H1 (cell line): ENCODE results near the gene RALA. TPM values are rescaled to one million over a fixed set of nuclear protein-coding genes. Genes with fewer than 3 reads are reported as not detected.

ENCODE experiments used
- CTCF ChIA-PET: fragments of 300-600 bp; sonication (Branson Sonifier 250); formaldehyde crosslinking; loops from one replicate; lab custom pipeline; 2021; ENCODE audit not compliant: partially characterized antibody; lab: Charles Lee
- POLR2A ChIA-PET: fragments of 300-600 bp; sonication (Branson Sonifier 250); formaldehyde crosslinking; loops from one replicate; lab custom pipeline; 2021; ENCODE audit warnings: inconsistent platforms; ENCODE audit not compliant: partially characterized antibody; lab: Charles Lee
- DNase-seq, 2 experiments: peaks; one replicate each; pipeline versions ENCODE4 v3.0.0 to v3.0.0-alpha.2; 2010 to 2022; ENCODE audit warnings: low spot score in 2 of 2, low read depth in 1 of 2, mixed read lengths in 1 of 2
- FAIRE-seq: peaks from 2 replicates; lab custom pipeline; 2011; peaks lifted over from hg19 to GRCh38; lab: Jason Lieb, UNC
- H2AFZ ChIP-seq: 2 replicates; pipeline ENCODE4 v1.8.1; 2012; ENCODE audit warnings: low read length, inconsistent platforms
- H2AK5ac ChIP-seq: 2 replicates; pipeline ENCODE4 v1.6.1; 2013; ENCODE audit warnings: low read depth, low read length
- H2BK120ac ChIP-seq: replicated peaks from 2 replicates; pipeline ENCODE3; 2013; ENCODE audit warnings: low read depth, low read length, inconsistent platforms
- H2BK12ac ChIP-seq: 2 replicates; pipeline ENCODE4 v1.6.1; 2013; ENCODE audit warnings: low read depth, low read length
- H2BK15ac ChIP-seq: 2 replicates; pipeline ENCODE4 v1.6.1; 2013; ENCODE audit warnings: low read length
- H2BK20ac ChIP-seq: 2 replicates; pipeline ENCODE4 v1.6.1; 2013; ENCODE audit warnings: low read length
- H2BK5ac ChIP-seq: 2 replicates; pipeline ENCODE4 v1.6.1; 2013; ENCODE audit warnings: low read depth, low read length
- H3K14ac ChIP-seq: 2 replicates; pipeline ENCODE4 v1.6.1; 2013; ENCODE audit warnings: inconsistent platforms; ENCODE audit not compliant: insufficient read length
- H3K18ac ChIP-seq: 2 replicates; pipeline ENCODE4 v1.6.1; 2013; ENCODE audit warnings: low read length; ENCODE audit errors: extremely low read depth
- H3K23ac ChIP-seq: 2 replicates; pipeline ENCODE4 v1.6.1; 2013; ENCODE audit warnings: inconsistent platforms; ENCODE audit not compliant: insufficient read length
- H3K23me2 ChIP-seq: 2 replicates; pipeline ENCODE4 v1.6.1; 2013; ENCODE audit warnings: low read depth, low read length
- H3K27ac ChIP-seq: 2 replicates; pipeline ENCODE4 v1.6.1; 2011; ENCODE audit warnings: low read depth, low read length, inconsistent platforms
- H3K27me3 ChIP-seq, 4 experiments: replicated peaks in 1 of 4; 1 replicate in 1 of 4; 2 replicates in 3 of 4; pipeline versions ENCODE4 v1.6.1 to v1.8.1; 2011 to 2013; ENCODE audit warnings: low read length in 3 of 4, mild to moderate bottlenecking in 3 of 4, inconsistent platforms in 2 of 4, mixed read lengths in 2 of 4, moderate library complexity in 1 of 4; ENCODE audit not compliant: control insufficient read depth in 3 of 4, insufficient read depth in 3 of 4; ENCODE audit errors: extremely low read depth in 1 of 4
- H3K36me3 ChIP-seq, 4 experiments: 2 replicates each; pipeline versions ENCODE4 v1.6.1 to v1.8.1; 2011 to 2013; ENCODE audit warnings: mild to moderate bottlenecking in 4 of 4, low read length in 3 of 4, moderate library complexity in 2 of 4, control low read depth in 1 of 4, inconsistent platforms in 1 of 4; ENCODE audit not compliant: insufficient read depth in 4 of 4, control insufficient read depth in 2 of 4
- H3K4ac ChIP-seq: replicated peaks from 2 replicates; pipeline ENCODE3; 2013; ENCODE audit warnings: low read length, low read depth, mixed read lengths, inconsistent platforms; ENCODE audit not compliant: insufficient read length
- H3K4me1 ChIP-seq, 4 experiments: replicated peaks in 1 of 4; 1 replicate in 1 of 4; 2 replicates in 3 of 4; pipeline versions ENCODE4 v1.6.1 to v1.8.1; 2011 to 2013; ENCODE audit warnings: low read length in 3 of 4, inconsistent platforms in 2 of 4, mixed read lengths in 1 of 4; ENCODE audit not compliant: insufficient read depth in 4 of 4, control insufficient read depth in 3 of 4
- H3K4me2 ChIP-seq, 2 experiments: 2 replicates each; pipeline versions ENCODE4 v1.6.1 to v1.8.1; 2011 to 2013; ENCODE audit warnings: low read depth in 2 of 2, low read length in 2 of 2, control low read depth in 1 of 2, inconsistent platforms in 1 of 2, mild to moderate bottlenecking in 1 of 2; ENCODE audit not compliant: insufficient read depth in 1 of 2
- H3K4me3 ChIP-seq, 4 experiments: fragments of 200-600, 300-600 bp in 1 of 4; sonication (generic), shearing (Covaris generic), sonication (Bioruptor Twin) in 1 of 4; 2 replicates each; pipeline versions ENCODE4 v1.5.1 to v1.8.1; 2011 to 2016; ENCODE audit warnings: low read length in 4 of 4, low read depth in 3 of 4, control low read depth in 2 of 4, inconsistent platforms in 2 of 4, mild to moderate bottlenecking in 2 of 4, mixed read lengths in 1 of 4, moderate library complexity in 1 of 4; ENCODE audit not compliant: insufficient read depth in 2 of 4; ENCODE audit errors: extremely low read depth in 1 of 4
- H3K56ac ChIP-seq: replicated peaks from 2 replicates; pipeline ENCODE3; 2013; ENCODE audit warnings: low read depth, mild to moderate bottlenecking, mixed read lengths, low read length, inconsistent platforms; ENCODE audit not compliant: insufficient read length
- H3K79me1 ChIP-seq: 2 replicates; pipeline ENCODE4 v1.6.1; 2013; ENCODE audit warnings: low read depth, low read length, control low read depth
- H3K79me2 ChIP-seq, 2 experiments: 2 replicates each; pipeline versions ENCODE4 v1.6.1 to v1.8.1; 2012 to 2013; ENCODE audit warnings: low read length in 2 of 2, mild to moderate bottlenecking in 2 of 2, inconsistent platforms in 1 of 2; ENCODE audit not compliant: insufficient read depth in 2 of 2, control insufficient read depth in 1 of 2
- H3K9ac ChIP-seq, 4 experiments: replicated peaks in 1 of 4; 1 replicate in 1 of 4; 2 replicates in 3 of 4; pipeline versions ENCODE4 v1.6.1 to v1.8.1; 2011 to 2013; ENCODE audit warnings: low read depth in 3 of 4, low read length in 3 of 4, control low read depth in 2 of 4, mild to moderate bottlenecking in 2 of 4, moderate library complexity in 2 of 4, inconsistent platforms in 1 of 4; ENCODE audit errors: extremely low read depth in 1 of 4
- H3K9me3 ChIP-seq, 2 experiments: 2 replicates each; pipeline versions ENCODE4 v1.6.1 to v1.8.1; 2012 to 2013; ENCODE audit warnings: mild to moderate bottlenecking in 2 of 2, moderate library complexity in 2 of 2, control low read depth in 1 of 2, inconsistent platforms in 1 of 2, low read depth in 1 of 2, low read length in 1 of 2, mixed read lengths in 1 of 2; ENCODE audit not compliant: insufficient read depth in 2 of 2
- H4K20me1 ChIP-seq, 2 experiments: replicated peaks in 1 of 2; 2 replicates each; pipeline versions ENCODE3 to v1.8.1; 2011 to 2013; ENCODE audit warnings: inconsistent platforms in 2 of 2, low read length in 2 of 2, mild to moderate bottlenecking in 1 of 2; ENCODE audit not compliant: insufficient read depth in 2 of 2, control insufficient read depth in 1 of 2
- H4K5ac ChIP-seq: 2 replicates; pipeline ENCODE4 v1.6.1; 2013; ENCODE audit warnings: low read length, low read depth, mixed read lengths, inconsistent platforms; ENCODE audit not compliant: insufficient read length
- H4K8ac ChIP-seq: 2 replicates; pipeline ENCODE4 v1.8.0; 2013; ENCODE audit warnings: mild to moderate bottlenecking, moderate library complexity, low read length, inconsistent platforms; ENCODE audit not compliant: insufficient read depth; ENCODE audit errors: extremely low read depth
- H4K91ac ChIP-seq: replicated peaks from 2 replicates; pipeline ENCODE3; 2013; ENCODE audit warnings: low read length, mixed read lengths, inconsistent platforms; ENCODE audit not compliant: insufficient read length
- BCL11A ChIP-seq, 2 experiments: IDR thresholded peaks; one replicate each; pipeline ENCODE4 v1.6.1; 2011; ENCODE audit warnings: low read depth in 2 of 2, low read length in 2 of 2, mild to moderate bottlenecking in 2 of 2
- BRCA1 ChIP-seq: IDR thresholded peaks from 2 replicates; pipeline ENCODE4 v1.6.1; 2012; ENCODE audit warnings: low read depth, low read length, improper control_type of control experiment
- CBX8 ChIP-seq: fragments of 300-800, 300-1000 bp; sonication (generic); IDR thresholded peaks from 2 replicates; pipeline ENCODE4 v1.7.1; 2016; ENCODE audit warnings: low read depth, low read length, borderline replicate concordance
- GABPA ChIP-seq: IDR thresholded peaks from 2 replicates; pipeline ENCODE4 v1.6.1; 2011; ENCODE audit warnings: mild to moderate bottlenecking, low read length, moderate library complexity, borderline replicate concordance; ENCODE audit not compliant: insufficient read depth
- KDM4A ChIP-seq: IDR thresholded peaks from one replicate; pipeline ENCODE4 v1.7.1; 2012; ENCODE audit warnings: low read depth, mild to moderate bottlenecking, moderate library complexity, low read length, inconsistent platforms; ENCODE audit not compliant: severe bottlenecking
- NANOG ChIP-seq: IDR thresholded peaks from 2 replicates; pipeline ENCODE4 v1.6.1; 2011; ENCODE audit warnings: low read length, low read depth, mild to moderate bottlenecking, inconsistent platforms; ENCODE audit not compliant: insufficient read depth, poor library complexity, severe bottlenecking
- POU5F1 ChIP-seq: IDR thresholded peaks from 2 replicates; pipeline ENCODE4 v1.6.1; 2011; ENCODE audit warnings: low read depth, mild to moderate bottlenecking, low read length, moderate library complexity
- SIRT6 ChIP-seq: IDR thresholded peaks from one replicate; pipeline ENCODE4 v1.7.1; 2012; ENCODE audit warnings: low read length, inconsistent platforms
- SP1 ChIP-seq: IDR thresholded peaks from 2 replicates; pipeline ENCODE4 v1.6.1; 2011; ENCODE audit warnings: low read depth, low read length
- TAF1 ChIP-seq: IDR thresholded peaks from 2 replicates; pipeline ENCODE4 v1.6.1; 2011; ENCODE audit warnings: mild to moderate bottlenecking, low read depth, low read length
- WGBS, 2 experiments: shearing (Covaris generic) in 1 of 2; methylation state at CpG; one replicate each; pipeline versions ENCODE4 v1.1.6 to v1.1.7; 2013 to 2015; ENCODE audit warnings: low lambda C conversion rate in 2 of 2, mixed read lengths in 2 of 2, inconsistent platforms in 1 of 2, low coverage in 1 of 2, missing lambda C conversion rate in 1 of 2; ENCODE audit not compliant: insufficient replicate concordance in 2 of 2, insufficient coverage in 1 of 2, insufficient read length in 1 of 2; ENCODE audit errors: extremely low coverage in 1 of 2, missing lambda C conversion rate in 1 of 2; 5-methylcytosine and 5-hydroxymethylcytosine counted together
- polyA plus RNA-seq, 7 experiments: library from polyadenylated mRNA; depleted of rRNA in 3 of 7; stranded (reverse) in 5 of 7; unstranded in 2 of 7; fragments of >200 nt in 5 of 7; fragments of 200-250 nt in 2 of 7; gene quantifications; 1 replicate in 5 of 7; 2 replicates in 1 of 7; 4 replicates in 1 of 7; pipeline versions ENCODE4 v1.2.1 to v1.2.3, GENCODE V29; 2011 to 2013; ENCODE audit warnings: missing spikeins in 2 of 7, mixed read lengths in 2 of 7
- total RNA-seq: library from RNA; stranded (reverse); fragmentation: NEBNext Ultra II Directional; extraction: Animal tissue kit (Norgen Biotek cat#: 25700); gene quantifications from 2 replicates; pipeline ENCODE4 v1.2.1, GENCODE V29; 2021

RALA gene
- total and polyA plus RNA-seq, 2 of the 8 experiments (the other 6 are each of a cell fraction or from before 2014, with no cell fraction given), result 24.1 to 72.8 TPM

DNA sequence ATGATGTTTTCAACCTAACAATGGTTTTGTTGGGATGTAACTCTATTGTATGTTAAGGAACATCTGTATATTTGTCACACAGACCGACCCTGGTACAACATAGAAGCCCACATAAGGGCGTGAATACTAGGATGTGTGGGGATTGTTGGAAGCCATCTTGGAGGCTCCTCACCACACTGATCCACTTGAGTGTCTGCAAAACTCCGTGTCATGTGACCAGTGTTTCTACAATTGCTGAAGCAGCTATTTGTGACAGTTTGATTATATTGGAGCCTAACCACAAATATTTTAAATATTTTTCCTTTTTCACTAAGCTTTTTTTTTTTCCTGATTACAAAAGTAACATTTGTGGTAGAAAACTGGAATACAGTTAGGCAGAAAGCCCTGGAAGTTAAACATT lies 27.9 kb downstream of the RALA start:
- DNase-seq (no peak), FAIRE-seq (no peak)
- Histone ChIP-seq H3K27me3 (no peaks in the 10 kb centered on the region), H3K79me2 (peaks cover 0 to 85% of the 10 kb centered on the region in 2 experiments; a peak in 2 of 4 replicates), H2BK120ac (no peak overlapping the region), H2BK15ac (no peak overlapping the region), H3K23me2 (no peaks in the 10 kb centered on the region; the same call in 1 of the 2 replicates), H3K56ac (no peak overlapping the region), H2AFZ (no peak overlapping the region), H3K4me3 (no peak overlapping the region), H3K18ac (no peak overlapping the region), H2BK5ac (no peak overlapping the region), H4K91ac (no peak overlapping the region), H2BK20ac (no peak overlapping the region), H4K5ac (no peak overlapping the region), H3K79me1 (peaks cover 2% of the 10 kb centered on the region; the same call in 1 of the 2 replicates), H3K36me3 (no peaks in the 10 kb centered on the region), H3K4me1 (no peaks in the 10 kb centered on the region), H3K9ac (no peak overlapping the region), H4K8ac (no peak overlapping the region), H3K4ac (peak overlapping the region; percentile 44), H3K14ac (no peak overlapping the region), H4K20me1 (peaks cover 0 to 2% of the 10 kb centered on the region in 2 experiments), H3K27ac (no peak overlapping the region), H2AK5ac (no peak overlapping the region), H3K9me3 (0 out of 4 replicates have a peak, but pooled peaks cover 0 to 4% of the 10 kb centered on the region in 2 experiments), H2BK12ac (no peak overlapping the region), H3K4me2 (no peak overlapping the region), H3K23ac (no peak overlapping the region)
- ChIA-PET POLR2A (no interaction called here), CTCF (interaction anchor here (1.2 to 1.5 kb wide), 2 partner anchors 27 to 70 kb away, joined by 5 to 7 read pairs; no protein-coding TSS in a partner anchor)
- TF ChIP-seq CBX8 (no peak), SIRT6 (no peak), KDM4A (no peak), SP1 (no peak), TAF1 (no peak), POU5F1 (no peak), GABPA (no peak), BRCA1 (no peak), BCL11A (IDR thresholded peaks at IDR 0.05; ENCODE audit: low read depth in 2 of 2, low read length in 2 of 2) (no peak), NANOG (no peak)
- WGBS, 2 experiments, result 90% methylated on average over 3 of the region's 3 CpGs; no CpG with 5 or more reads in 1 of the 2 experiments
